H1 (cell line): ENCODE measurements around the gene GSDMA. TPM values are rescaled to one million over a fixed set of nuclear protein-coding genes. Genes with fewer than 3 reads are reported as not detected.

Experiments
- BACH1 ChIP-seq: IDR thresholded peaks from 2 replicates; pipeline ENCODE4 v1.6.1; 2012; ENCODE audit warnings: low read length, improper control_type of control experiment
- BCL11A ChIP-seq, 2 experiments: IDR thresholded peaks; one replicate each; pipeline ENCODE4 v1.6.1; 2011; ENCODE audit warnings: low read depth in 2 of 2, low read length in 2 of 2, mild to moderate bottlenecking in 2 of 2
- CBX5 ChIP-seq: fragments of 300-800, 300-1000 bp; sonication (generic); IDR thresholded peaks from 2 replicates; pipeline ENCODE4 v1.7.1; 2016; ENCODE audit warnings: antibody characterized with exemption, low read length, low read depth
- CREB1 ChIP-seq: IDR thresholded peaks from 2 replicates; pipeline ENCODE4 v1.6.1; 2012; ENCODE audit warnings: inconsistent platforms
- EGR1 ChIP-seq: IDR thresholded peaks from 2 replicates; pipeline ENCODE4 v1.6.1; 2011; ENCODE audit warnings: low read depth, low read length, borderline replicate concordance
- EP300 ChIP-seq, 2 experiments: IDR thresholded peaks; 1 replicate in 1 of 2; 2 replicates in 1 of 2; pipeline ENCODE4 v1.6.1; 2011 to 2012; ENCODE audit warnings: low read depth in 2 of 2, low read length in 2 of 2, mild to moderate bottlenecking in 2 of 2, borderline replicate concordance in 1 of 2, inconsistent platforms in 1 of 2, moderate library complexity in 1 of 2
- FOSL1 ChIP-seq: IDR thresholded peaks from 2 replicates; pipeline ENCODE4 v1.6.1; 2011; ENCODE audit warnings: mild to moderate bottlenecking, low read depth, low read length, moderate library complexity; ENCODE audit not compliant: insufficient read depth
- HDAC2 ChIP-seq, 2 experiments: fragments of 300-600 bp in 1 of 2; sonication (generic) in 1 of 2; IDR thresholded peaks; 2 replicates each; pipeline ENCODE4 v1.6.1; 2011 to 2012; ENCODE audit warnings: low read depth in 2 of 2, low read length in 2 of 2, mild to moderate bottlenecking in 2 of 2, moderate library complexity in 2 of 2, borderline replicate concordance in 1 of 2, inconsistent platforms in 1 of 2
- JUND ChIP-seq: IDR thresholded peaks from 2 replicates; pipeline ENCODE4 v1.6.1; 2011; ENCODE audit warnings: mild to moderate bottlenecking, improper control_type of control experiment, low read length
- KDM4A ChIP-seq: IDR thresholded peaks from one replicate; pipeline ENCODE4 v1.7.1; 2012; ENCODE audit warnings: low read depth, mild to moderate bottlenecking, moderate library complexity, low read length, inconsistent platforms; ENCODE audit not compliant: severe bottlenecking
- RAD21 ChIP-seq, 2 experiments: IDR thresholded peaks in 1 of 2; conservative IDR thresholded peaks in 1 of 2; 2 replicates each; pipeline ENCODE4 v1.6.1; 2011; ENCODE audit warnings: low read depth in 2 of 2, low read length in 2 of 2, improper control_type of control experiment in 1 of 2, inconsistent platforms in 1 of 2, mild to moderate bottlenecking in 1 of 2, moderate library complexity in 1 of 2
- RXRA ChIP-seq: IDR thresholded peaks from 2 replicates; pipeline ENCODE4 v1.6.1; 2011; ENCODE audit warnings: low read depth, mild to moderate bottlenecking, low read length, moderate library complexity; ENCODE audit not compliant: insufficient read depth
- SAP30 ChIP-seq: fragments of 300-600 bp; sonication (generic); IDR thresholded peaks from 2 replicates; pipeline ENCODE4 v1.7.1; 2012; ENCODE audit warnings: low read length, moderate library complexity, mild to moderate bottlenecking, inconsistent platforms; ENCODE audit not compliant: insufficient read depth, insufficient replicate concordance
- SUZ12 ChIP-seq: fragments of 200-600 bp; sonication (generic); IDR thresholded peaks from 2 replicates; pipeline ENCODE4 v1.6.1; 2012; ENCODE audit warnings: mild to moderate bottlenecking, inconsistent platforms, low read length, moderate library complexity, mixed read lengths
- TBP ChIP-seq: IDR thresholded peaks from 2 replicates; pipeline ENCODE4 v1.6.1; 2011; ENCODE audit warnings: low read depth, low read length, improper control_type of control experiment
- polyA plus RNA-seq, 7 experiments: library from polyadenylated mRNA; depleted of rRNA in 3 of 7; stranded (reverse) in 5 of 7; unstranded in 2 of 7; fragments of >200 nt in 5 of 7; fragments of 200-250 nt in 2 of 7; gene quantifications; 1 replicate in 5 of 7; 2 replicates in 1 of 7; 4 replicates in 1 of 7; pipeline versions ENCODE4 v1.2.1 to v1.2.3, GENCODE V29; 2011 to 2013; ENCODE audit warnings: missing spikeins in 2 of 7, mixed read lengths in 2 of 7
- total RNA-seq: library from RNA; stranded (reverse); fragmentation: NEBNext Ultra II Directional; extraction: Animal tissue kit (Norgen Biotek cat#: 25700); gene quantifications from 2 replicates; pipeline ENCODE4 v1.2.1, GENCODE V29; 2021

GSDMA gene
- total and polyA plus RNA-seq, 2 of the 8 experiments (the other 6 are each of a cell fraction or from before 2014, with no cell fraction given), result 0.03 TPM; not detected in 1

DNA sequence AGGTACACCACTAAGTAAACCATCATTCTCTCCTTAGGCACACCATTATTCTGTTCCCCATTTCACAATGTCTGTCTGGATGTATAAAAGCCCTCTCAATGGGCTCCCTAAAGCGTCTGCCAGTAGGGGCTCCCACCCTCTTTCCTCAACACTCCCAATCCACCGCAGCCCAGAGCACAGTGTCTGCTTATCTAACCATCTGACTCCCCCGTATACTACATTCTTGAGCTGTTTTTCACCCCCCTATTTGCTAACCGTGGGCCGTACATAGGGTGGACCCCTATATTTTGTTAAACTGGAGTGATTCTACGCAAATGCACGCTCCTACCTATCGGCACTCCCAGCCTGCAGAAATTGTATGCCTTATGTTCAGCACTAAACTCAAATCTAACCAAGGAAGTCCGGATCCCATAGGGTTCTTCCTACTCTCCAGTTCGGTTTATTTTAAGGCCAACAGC lies 17.1 kb downstream of the GSDMA start (continued):
- TF ChIP-seq BACH1, result no peak
- no peak for TF ChIP-seq CREB1
- TF ChIP-seq SAP30, result peak; percentile 35
- no peak for TF ChIP-seq CBX5
- no peak for TF ChIP-seq EGR1
- TF ChIP-seq KDM4A, result peak; percentile 23
- TF ChIP-seq FOSL1, result no peak
- TF ChIP-seq JUND, result no peak
- no peak for TF ChIP-seq BCL11A (IDR thresholded peaks at IDR 0.05; ENCODE audit: low read depth in 2 of 2, low read length in 2 of 2)
- no peak for TF ChIP-seq TBP
- 0 out of 4 replicates have a peak, but pooled peaks of 1 of the 2 experiments have one; percentile 10 for TF ChIP-seq RAD21 (IDR thresholded peaks at IDR 0.05 in 1 of 2, conservative IDR thresholded peaks at IDR 0.05 in 1 of 2; ENCODE audit: low read depth in 2 of 2, low read length in 2 of 2)
- 0 out of 4 replicates have a peak, but pooled peaks of 1 of the 2 experiments have one; percentile 23 for TF ChIP-seq HDAC2 (IDR thresholded peaks at IDR 0.05; ENCODE audit: borderline replicate concordance in 1 of 2, low read depth in 2 of 2, low read length in 2 of 2)
- no peak for TF ChIP-seq RXRA
- no peak for TF ChIP-seq SUZ12
- no peak for TF ChIP-seq EP300 (IDR thresholded peaks at IDR 0.05; ENCODE audit: borderline replicate concordance in 1 of 2, low read depth in 2 of 2, low read length in 2 of 2)
